Measurements from ENCODE around the gene NOD2. TPM values are rescaled to one million over a fixed set of nuclear protein-coding genes. Genes with fewer than 3 reads are reported as not detected.

The NOD2 gene
- not detected in 2 replicates for total RNA-seq

DNA sequence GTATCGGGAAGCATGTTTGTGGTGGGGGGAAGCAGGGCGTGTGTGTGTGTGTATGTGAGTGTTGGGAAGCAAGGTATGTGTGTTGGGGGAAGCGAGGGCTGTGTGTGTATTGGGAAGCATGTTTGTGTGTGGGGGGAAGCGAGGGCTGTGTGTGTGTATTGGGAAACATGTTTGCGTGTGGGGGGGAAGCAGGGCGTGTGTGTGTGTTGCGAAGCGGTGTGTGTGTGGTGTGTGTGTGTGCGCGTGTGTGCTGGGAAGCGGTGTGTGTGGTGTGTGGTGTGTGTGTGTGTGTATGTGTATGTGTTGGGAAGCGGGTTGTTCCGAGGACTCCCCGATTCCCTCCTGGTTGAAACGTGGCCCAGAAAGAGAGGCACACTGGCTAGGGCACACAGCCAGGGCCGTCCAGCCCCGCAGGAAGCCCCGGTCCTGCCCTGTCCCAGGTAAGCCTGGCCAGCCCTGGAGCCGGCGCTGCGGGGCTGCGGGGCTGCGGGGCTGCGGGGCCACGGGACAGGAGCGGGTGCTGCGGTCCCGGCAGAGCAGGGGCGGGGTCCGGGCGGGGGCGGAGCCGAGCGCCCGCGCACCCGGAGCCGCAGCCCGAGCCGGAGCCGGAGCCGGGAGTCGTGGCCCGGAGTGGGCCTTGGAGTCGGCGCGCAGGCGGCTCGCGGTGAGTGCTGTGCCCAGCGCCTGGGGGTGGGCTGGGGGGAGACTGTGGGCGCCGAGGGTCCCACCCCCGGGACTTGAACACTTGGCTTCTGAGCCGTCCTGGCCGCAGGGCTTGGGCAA, at the start of gene NOD2:
NOD2 (plus strand) TSS at position 608 of the 783 bp plus-strand sequence. CDS start 5,890 bp downstream, outside the sequence.

DNA sequence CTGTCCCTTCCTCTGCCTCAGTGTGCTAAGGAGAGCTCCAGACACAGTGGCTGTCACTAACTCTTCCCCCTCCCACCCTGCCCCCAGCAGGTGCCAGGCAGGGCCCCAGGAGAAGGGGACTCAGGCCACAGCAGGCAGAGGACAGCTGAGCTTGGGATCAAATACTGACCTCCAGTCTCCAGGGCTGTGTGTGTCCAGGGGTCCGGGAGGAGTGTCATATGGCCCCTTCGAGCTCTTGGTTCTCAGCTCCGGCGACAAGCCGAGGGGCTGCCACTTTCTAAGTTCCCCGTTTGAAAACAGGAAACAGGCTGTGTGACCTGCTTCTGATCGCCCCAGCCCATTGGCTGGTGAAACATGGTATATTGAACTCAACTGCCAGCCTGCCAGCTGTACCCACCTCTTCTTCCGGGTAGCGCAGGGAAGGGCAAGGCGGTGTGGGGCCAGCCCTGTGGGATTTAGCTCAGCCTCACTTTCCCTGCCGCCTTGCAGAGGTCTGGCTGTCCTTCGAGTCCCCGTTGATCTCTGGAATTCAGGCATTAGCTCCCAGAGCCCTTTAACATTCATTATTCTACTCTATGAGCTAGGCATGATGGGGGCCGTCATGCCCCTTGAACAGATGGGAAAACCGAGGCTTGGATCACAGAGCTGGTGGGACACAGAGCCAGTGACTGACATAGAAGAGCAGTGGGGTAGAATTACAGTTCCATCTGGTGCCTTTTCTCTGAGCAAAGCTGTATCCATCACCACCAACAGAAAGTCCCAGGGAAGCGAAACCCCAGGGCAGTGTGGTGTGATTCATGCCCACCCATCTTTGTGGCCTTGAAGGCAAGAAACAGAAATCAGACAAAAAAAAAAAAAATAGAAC, 12.2 kb upstream of the NOD2 start, which contains the start of gene SNX20:
SNX20 (minus strand) TSS at position 292 of the 865 bp plus-strand sequence. CDS start 3,786 bp downstream, outside the sequence.

DNA sequence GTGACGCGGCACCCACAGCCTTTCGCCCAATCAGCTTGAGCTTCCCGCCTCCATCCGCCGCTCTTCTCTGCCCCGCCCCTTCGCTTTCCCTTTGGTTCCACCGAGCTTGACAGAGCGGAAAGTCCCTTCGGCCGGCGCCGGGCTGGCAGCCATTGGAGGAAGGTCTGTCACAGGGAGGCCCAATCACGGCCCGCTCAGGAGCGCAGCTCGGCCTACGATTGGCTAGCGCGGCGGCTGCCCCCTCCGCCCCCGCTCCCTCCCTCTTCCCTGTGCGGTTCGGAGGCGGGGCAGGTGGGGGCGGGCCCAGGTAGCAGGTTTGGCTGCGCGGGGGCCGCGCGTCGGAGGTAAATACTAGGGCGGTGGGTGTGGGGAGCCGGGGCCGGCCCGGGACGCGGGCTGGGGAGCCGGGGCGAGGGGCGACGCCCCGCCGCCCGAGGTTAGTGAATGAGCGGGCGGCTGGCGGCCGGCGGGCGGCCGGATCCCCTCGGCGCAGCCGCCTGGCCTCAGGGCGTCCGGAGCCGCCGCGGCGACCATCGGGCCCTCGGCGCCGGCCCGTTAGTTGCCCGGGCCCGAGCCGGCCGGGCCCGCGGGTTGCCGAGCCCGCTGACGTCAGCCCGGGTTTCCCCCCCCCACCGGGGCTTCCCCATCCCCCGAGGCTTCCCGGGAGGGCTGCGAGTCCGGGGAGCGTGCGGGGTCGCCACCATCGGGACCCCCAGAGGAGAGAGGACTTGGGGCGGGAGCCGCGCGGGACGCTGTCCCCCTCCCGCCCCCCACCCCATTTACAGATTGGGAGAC, 48.6 kb downstream of the NOD2 start, which contains the start of gene CYLD:
CYLD (plus strand) TSS at position 306 of the 795 bp plus-strand sequence. CDS start 7,613 bp downstream, outside the sequence.

Small RNA genes lying within 50 kb of the gene (small RNA-seq; reads per million reads assigned to genes)
- not detected for gene MIR3181 (ENCODE audit: low replicate concordance)

Other genes with a start within 250 kb of the NOD2 start
- gene NKD1, start 145.2 kb upstream of the NOD2 start, total RNA-seq = 0.14 TPM in 1 of 2 replicates, not detected in the other
- not detected in 2 replicates for gene SNX20, start 12.3 kb upstream of the NOD2 start, total RNA-seq
- 37.0 and 44.4 TPM in 2 replicates for gene CYLD, start 48.5 kb downstream of the NOD2 start, total RNA-seq

Measured in placental pericyte (primary cell).